A673 (cell line): ENCODE results near the gene PLXND1. TPM values are rescaled to one million over a fixed set of nuclear protein-coding genes. Genes with fewer than 3 reads are reported as not detected.

Experiments used
- BruUV-seq: library from RNA; stranded (reverse); fragments of 400-500 nt; replicated peaks from 2 replicates; lab custom pipeline; 2021; lab: Mats Ljungman, UMichigan
- CTCF ChIA-PET: fragments of 300-600 bp; sonication (Branson Sonifier 250); formaldehyde crosslinking; loops from one replicate; lab custom pipeline; 2022; ENCODE audit warnings: antibody characterized with exemption; lab: Charles Lee
- POLR2A ChIA-PET: fragments of 300-600 bp; sonication (Branson Sonifier 250); formaldehyde crosslinking; loops from one replicate; lab custom pipeline; 2022; ENCODE audit warnings: antibody characterized with exemption; ENCODE audit not compliant: low non-redundant PET; lab: Charles Lee
- DNase-seq: peaks from one replicate; pipeline ENCODE4 v3.0.0-alpha.2; 2015; ENCODE audit warnings: low spot score
- H3K27ac ChIP-seq: fragments of 200-600 bp; sonication (generic); 2 replicates; pipeline ENCODE4 v1.5.1; 2016; ENCODE audit warnings: mixed run types, low read depth, mild to moderate bottlenecking, mixed read lengths, antibody characterized with exemption, low read length; ENCODE audit not compliant: poor library complexity, severe bottlenecking
- H3K27me3 ChIP-seq: fragments of 200-600 bp; sonication (generic); replicated peaks from 2 replicates; pipeline ENCODE4 v1.6.1; 2017; ENCODE audit warnings: mixed run types, low read depth, mild to moderate bottlenecking, mixed read lengths, antibody characterized with exemption, low read length; ENCODE audit not compliant: insufficient read depth, poor library complexity
- H3K36me3 ChIP-seq: fragments of 200-600 bp; sonication (generic); 2 replicates; pipeline ENCODE4 v1.6.1; 2016; ENCODE audit warnings: mixed run types, mild to moderate bottlenecking, mixed read lengths, antibody characterized with exemption, low read length; ENCODE audit not compliant: insufficient read depth, poor library complexity, severe bottlenecking
- H3K4me1 ChIP-seq: fragments of 200-600 bp; sonication (generic); 2 replicates; pipeline ENCODE4 v1.6.1; 2017; ENCODE audit warnings: mixed run types, mild to moderate bottlenecking, mixed read lengths, antibody characterized with exemption, low read length; ENCODE audit not compliant: insufficient read depth, poor library complexity, severe bottlenecking
- H3K4me3 ChIP-seq: fragments of 200-600 bp; sonication (generic); 2 replicates; pipeline ENCODE4 v1.5.1; 2016; ENCODE audit warnings: low read depth, mixed run types, mild to moderate bottlenecking, mixed read lengths, low read length; ENCODE audit not compliant: poor library complexity, severe bottlenecking
- H3K9me3 ChIP-seq: fragments of 200-600 bp; sonication (generic); 2 replicates; pipeline ENCODE4 v1.6.1; 2016; ENCODE audit warnings: mixed run types, low read depth, mild to moderate bottlenecking, mixed read lengths, antibody characterized with exemption, low read length; ENCODE audit not compliant: poor library complexity, severe bottlenecking
- EZH2 ChIP-seq: fragments of 200-600 bp; sonication (generic); IDR thresholded peaks from 2 replicates; pipeline ENCODE4 v1.6.1; 2017; ENCODE audit warnings: borderline replicate concordance, low read depth, mild to moderate bottlenecking, mixed read lengths, antibody characterized with exemption, low read length; ENCODE audit not compliant: poor library complexity, severe bottlenecking
- intact Hi-C: fragments of 100-400 bp; cut with micrococcal nuclease; formaldehyde crosslinking; loops from one replicate; pipeline ENCODE4 v1.10.0; 2022; ENCODE audit not compliant: unreplicated experiment
- total RNA-seq: library from RNA; stranded (reverse); gene quantifications from 2 replicates; pipeline ENCODE4 v1.2.3, GENCODE V29; 2021
- TF ChIP-seq, protein P1 (sequence below): fragments of 300-800, 200-600 bp; sonication (generic); conservative IDR thresholded peaks from 2 replicates; pipeline ENCODE4 v1.5.1; 2017; ENCODE audit warnings: low read depth, mild to moderate bottlenecking, antibody characterized with exemption, low read length, moderate library complexity, mixed read lengths

PLXND1 gene
- total RNA-seq, 1 experiment from 2014 or later = 31.5 TPM

DNA sequence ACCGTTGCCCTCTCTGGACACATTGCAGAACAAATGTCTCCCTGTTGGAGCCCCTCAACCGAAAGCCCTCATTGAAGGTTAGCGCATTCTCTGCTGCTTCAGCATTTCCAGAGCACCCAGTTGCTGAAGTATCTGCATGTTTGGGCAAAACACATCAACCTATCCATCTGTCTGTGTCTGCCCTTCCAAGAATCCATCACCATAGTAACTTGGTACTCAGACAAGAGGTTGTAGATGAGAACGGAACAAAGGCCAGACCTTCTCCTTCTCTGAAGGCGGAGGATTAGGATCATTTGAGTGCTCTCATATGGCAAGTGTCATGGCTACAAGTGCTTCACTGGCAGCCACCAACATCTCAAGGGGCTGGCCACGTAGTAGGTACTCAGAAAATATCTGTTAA is 101.1 kb downstream of the PLXND1 start:
- no TSS peak for BruUV-seq
- Histone ChIP-seq H3K27me3 (no peaks in the 10 kb centered on the region), H3K27ac (no peak overlapping the region), H3K36me3 (no peaks in the 10 kb centered on the region), H3K9me3 (no peaks in the 10 kb centered on the region), H3K4me3 (no peak overlapping the region), H3K4me1 (no peaks in the 10 kb centered on the region)
- no peak for DNase-seq
- ChIA-PET POLR2A (no interaction called here), CTCF (no interaction called here)
- intact Hi-C loops = no loop called here
- TF ChIP-seq EZH2 = no peak
- TF ChIP-seq, protein P1, sequence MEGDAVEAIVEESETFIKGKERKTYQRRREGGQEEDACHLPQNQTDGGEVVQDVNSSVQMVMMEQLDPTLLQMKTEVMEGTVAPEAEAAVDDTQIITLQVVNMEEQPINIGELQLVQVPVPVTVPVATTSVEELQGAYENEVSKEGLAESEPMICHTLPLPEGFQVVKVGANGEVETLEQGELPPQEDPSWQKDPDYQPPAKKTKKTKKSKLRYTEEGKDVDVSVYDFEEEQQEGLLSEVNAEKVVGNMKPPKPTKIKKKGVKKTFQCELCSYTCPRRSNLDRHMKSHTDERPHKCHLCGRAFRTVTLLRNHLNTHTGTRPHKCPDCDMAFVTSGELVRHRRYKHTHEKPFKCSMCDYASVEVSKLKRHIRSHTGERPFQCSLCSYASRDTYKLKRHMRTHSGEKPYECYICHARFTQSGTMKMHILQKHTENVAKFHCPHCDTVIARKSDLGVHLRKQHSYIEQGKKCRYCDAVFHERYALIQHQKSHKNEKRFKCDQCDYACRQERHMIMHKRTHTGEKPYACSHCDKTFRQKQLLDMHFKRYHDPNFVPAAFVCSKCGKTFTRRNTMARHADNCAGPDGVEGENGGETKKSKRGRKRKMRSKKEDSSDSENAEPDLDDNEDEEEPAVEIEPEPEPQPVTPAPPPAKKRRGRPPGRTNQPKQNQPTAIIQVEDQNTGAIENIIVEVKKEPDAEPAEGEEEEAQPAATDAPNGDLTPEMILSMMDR = no peak

Other genes with a start within 250 kb of the PLXND1 start
- gene EFCAB12, start 178.0 kb downstream of the PLXND1 start, total RNA-seq = 0.71 and 1.2 TPM in 2 replicates
- gene MBD4, start 166.7 kb downstream of the PLXND1 start, total RNA-seq = 43.7 and 50.9 TPM in 2 replicates
- gene IFT122, start 166.5 kb downstream of the PLXND1 start, total RNA-seq = 44.0 and 48.2 TPM in 2 replicates
- gene RHO, start 78.0 kb downstream of the PLXND1 start, total RNA-seq = not detected in 2 replicates
- gene H1-8, start 63.5 kb downstream of the PLXND1 start, total RNA-seq = not detected in 2 replicates